ENCODE measurements around the gene DOCK4.

DOCK4 gene

GRCh38 chr7:111955616-111956015, 250.6 kb downstream of the DOCK4 start:
- no peaks in the 10 kb centered on the region for H3K9me3 ChIP-seq
- intact Hi-C loops (cut with DNase I; ENCODE audit: low total_unique reads) = no loop called here
- H3K27ac ChIP-seq = no peak overlapping the region
- TF ChIP-seq, protein P1, sequence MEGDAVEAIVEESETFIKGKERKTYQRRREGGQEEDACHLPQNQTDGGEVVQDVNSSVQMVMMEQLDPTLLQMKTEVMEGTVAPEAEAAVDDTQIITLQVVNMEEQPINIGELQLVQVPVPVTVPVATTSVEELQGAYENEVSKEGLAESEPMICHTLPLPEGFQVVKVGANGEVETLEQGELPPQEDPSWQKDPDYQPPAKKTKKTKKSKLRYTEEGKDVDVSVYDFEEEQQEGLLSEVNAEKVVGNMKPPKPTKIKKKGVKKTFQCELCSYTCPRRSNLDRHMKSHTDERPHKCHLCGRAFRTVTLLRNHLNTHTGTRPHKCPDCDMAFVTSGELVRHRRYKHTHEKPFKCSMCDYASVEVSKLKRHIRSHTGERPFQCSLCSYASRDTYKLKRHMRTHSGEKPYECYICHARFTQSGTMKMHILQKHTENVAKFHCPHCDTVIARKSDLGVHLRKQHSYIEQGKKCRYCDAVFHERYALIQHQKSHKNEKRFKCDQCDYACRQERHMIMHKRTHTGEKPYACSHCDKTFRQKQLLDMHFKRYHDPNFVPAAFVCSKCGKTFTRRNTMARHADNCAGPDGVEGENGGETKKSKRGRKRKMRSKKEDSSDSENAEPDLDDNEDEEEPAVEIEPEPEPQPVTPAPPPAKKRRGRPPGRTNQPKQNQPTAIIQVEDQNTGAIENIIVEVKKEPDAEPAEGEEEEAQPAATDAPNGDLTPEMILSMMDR (IDR thresholded peaks at IDR 0.05) = no peak
- H3K36me3 ChIP-seq = no peaks in the 10 kb centered on the region
- no peak overlapping the region for H3K4me3 ChIP-seq
- no peaks in the 10 kb centered on the region for H3K27me3 ChIP-seq
- DNase-seq = no peak
- no peaks in the 10 kb centered on the region for H3K4me1 ChIP-seq

GRCh38 chr7:111954474-111955381, 251.5 kb downstream of the DOCK4 start:
- no peaks in the 10 kb centered on the region for H3K4me1 ChIP-seq
- no peaks in the 10 kb centered on the region for H3K36me3 ChIP-seq
- no peak overlapping the region for H3K4me3 ChIP-seq
- H3K27ac ChIP-seq = no peak overlapping the region
- no peak for DNase-seq
- TF ChIP-seq, protein P1 (IDR thresholded peaks at IDR 0.05) = no peak
- intact Hi-C loops (cut with DNase I; ENCODE audit: low total_unique reads) = no loop called here
- H3K27me3 ChIP-seq = no peaks in the 10 kb centered on the region
- H3K9me3 ChIP-seq = no peaks in the 10 kb centered on the region

DNA sequence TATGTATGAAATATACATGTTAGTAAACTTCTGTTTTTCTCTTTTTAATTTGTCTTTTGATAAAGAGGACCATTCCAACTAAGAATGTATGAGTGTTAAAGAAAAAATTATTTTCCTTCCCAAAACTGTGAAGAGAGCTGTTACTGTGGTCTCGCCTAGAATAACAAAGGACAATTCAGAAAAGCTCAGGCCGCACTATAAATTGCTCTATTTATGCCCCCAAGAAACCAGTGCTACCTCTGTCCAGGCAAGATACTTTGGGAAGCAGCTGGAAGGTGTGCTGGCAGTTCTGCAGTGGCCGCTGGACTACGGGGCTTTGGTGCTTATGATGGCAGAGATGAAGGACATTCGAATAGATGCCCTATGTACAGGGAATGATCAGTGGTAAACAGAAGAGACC, 252.1 kb downstream of the DOCK4 start:
- intact Hi-C loops (cut with DNase I; ENCODE audit: low total_unique reads) = no loop called here
- Histone ChIP-seq H3K27ac (no peak overlapping the region), H3K9me3 (no peaks in the 10 kb centered on the region), H3K4me3 (no peak overlapping the region), H3K27me3 (no peaks in the 10 kb centered on the region), H3K4me1 (no peaks in the 10 kb centered on the region), H3K36me3 (no peaks in the 10 kb centered on the region)
- TF ChIP-seq, protein P1 (IDR thresholded peaks at IDR 0.05) = no peak
- DNase-seq = no peak

- no peak for DNase-seq
- no peaks in the 10 kb centered on the region for H3K27me3 ChIP-seq
- no peaks in the 10 kb centered on the region for H3K36me3 ChIP-seq
- H3K4me1 ChIP-seq = no peaks in the 10 kb centered on the region
- no peaks in the 10 kb centered on the region for H3K9me3 ChIP-seq
- no peak overlapping the region for H3K27ac ChIP-seq
- intact Hi-C loops (cut with DNase I; ENCODE audit: low total_unique reads) = no loop called here
- no peak overlapping the region for H3K4me3 ChIP-seq
- TF ChIP-seq, protein P1 (IDR thresholded peaks at IDR 0.05) = no peak
Observed at GRCh38 chr7:111953611-111954010, 252.6 kb downstream of the DOCK4 start.

- H3K36me3 ChIP-seq = no peaks in the 10 kb centered on the region
- intact Hi-C loops (cut with DNase I; ENCODE audit: low total_unique reads) = no loop called here
- no peak overlapping the region for H3K4me3 ChIP-seq
- H3K27ac ChIP-seq = no peak overlapping the region
- no peaks in the 10 kb centered on the region for H3K4me1 ChIP-seq
- no peaks in the 10 kb centered on the region for H3K9me3 ChIP-seq
- DNase-seq = no peak
- TF ChIP-seq, protein P1 (IDR thresholded peaks at IDR 0.05) = no peak
- H3K27me3 ChIP-seq = no peaks in the 10 kb centered on the region
Observed at GRCh38 chr7:111952783-111953182, 253.4 kb downstream of the DOCK4 start.
